Chondrocyte (in vitro differentiated cells): ENCODE data around the gene GPX1. TPM values are rescaled to one million over a fixed set of nuclear protein-coding genes. Genes with fewer than 3 reads are reported as not detected.
A peak's percentile ranks its signal among the peaks of the same experiment; 100 is the strongest.

Experiments used
- DNase-seq: peaks from one replicate; pipeline ENCODE4 v3.0.0; 2021; ENCODE audit warnings: mixed read lengths, low spot score
- H3K27ac Mint-ChIP-seq: one replicate; pipeline ENCODE4 v1.8.0; 2021; ENCODE audit warnings: mild to moderate bottlenecking, moderate library complexity, mixed read lengths; ENCODE audit not compliant: unreplicated experiment
- H3K27me3 Mint-ChIP-seq: 2 replicates; pipeline ENCODE4 v1.8.0; 2021; ENCODE audit warnings: low read depth, mixed read lengths
- H3K36me3 Mint-ChIP-seq: 2 replicates; pipeline ENCODE4 v1.8.0; 2021; ENCODE audit warnings: low read depth, mixed read lengths
- H3K4me1 Mint-ChIP-seq: 2 replicates; pipeline ENCODE4 v1.8.0; 2021; ENCODE audit warnings: low read depth, mild to moderate bottlenecking, mixed read lengths
- H3K4me3 Mint-ChIP-seq: one replicate; pipeline ENCODE4 v1.8.0; 2021; ENCODE audit warnings: mild to moderate bottlenecking, moderate library complexity, mixed read lengths; ENCODE audit not compliant: unreplicated experiment
- H3K9me3 Mint-ChIP-seq: 2 replicates; pipeline ENCODE4 v1.8.0; 2021; ENCODE audit warnings: low read depth, mixed read lengths
- total RNA-seq: library from RNA; stranded (reverse); gene quantifications from 3 replicates; pipeline ENCODE4 v1.2.1, GENCODE V29; 2021
- TF ChIP-seq, protein P1 (sequence below): fragments of 200-600 bp; sonication (generic); IDR thresholded peaks from 2 replicates; pipeline ENCODE4 v1.5.0; 2021; ENCODE audit warnings: antibody characterized with exemption, mild to moderate bottlenecking, moderate library complexity

GPX1 gene
- total RNA-seq, 1 donor from 2014 or later = 92.6 TPM

DNA sequence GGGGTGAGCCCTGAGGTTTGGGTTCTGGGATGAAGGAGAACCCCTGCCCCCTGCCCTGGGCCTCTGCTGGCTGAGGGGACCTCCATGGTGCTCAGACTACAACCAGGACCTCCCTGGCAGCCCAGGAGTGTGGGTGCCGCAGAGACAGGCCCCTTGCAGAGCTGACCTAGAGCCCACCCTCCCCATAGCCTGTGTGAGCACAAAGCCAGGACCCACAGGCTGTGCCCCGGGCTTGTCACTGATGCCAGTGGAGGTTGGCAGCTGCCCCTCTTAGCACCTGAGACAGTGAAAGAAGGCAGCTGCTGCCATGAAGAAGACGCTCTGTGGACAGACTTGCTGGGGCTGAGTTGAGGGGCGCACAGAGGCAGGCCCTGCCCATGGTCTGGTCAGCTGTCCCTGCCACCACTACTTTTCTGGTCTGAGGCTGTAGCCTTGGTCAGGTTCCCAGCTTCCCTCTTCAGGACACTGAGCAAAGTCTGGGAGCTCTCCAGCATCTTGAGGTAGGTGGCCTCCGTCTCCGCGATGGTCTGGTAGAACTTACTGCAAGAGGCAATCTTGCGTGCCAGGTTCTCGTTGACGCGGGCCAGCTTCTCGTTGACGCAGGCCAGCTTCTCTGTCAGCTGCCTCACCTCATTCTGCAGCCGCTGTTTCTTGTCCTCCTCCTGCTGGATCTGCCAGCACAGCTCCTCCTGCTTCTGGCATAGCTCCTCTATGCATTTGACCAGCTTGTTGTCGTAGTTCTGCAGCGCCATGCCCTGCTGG lies 41.3 kb downstream of the GPX1 start:
- Mint-ChIP-seq H3K4me1 (peaks cover 20% of the 10 kb centered on the region), H3K4me3 (no peak overlapping the region), H3K36me3 (peaks cover 25% of the 10 kb centered on the region), H3K9me3 (no peaks in the 10 kb centered on the region), H3K27me3 (no peaks in the 10 kb centered on the region), H3K27ac (no peak overlapping the region)
- DNase-seq = no peak
- TF ChIP-seq, protein P1, sequence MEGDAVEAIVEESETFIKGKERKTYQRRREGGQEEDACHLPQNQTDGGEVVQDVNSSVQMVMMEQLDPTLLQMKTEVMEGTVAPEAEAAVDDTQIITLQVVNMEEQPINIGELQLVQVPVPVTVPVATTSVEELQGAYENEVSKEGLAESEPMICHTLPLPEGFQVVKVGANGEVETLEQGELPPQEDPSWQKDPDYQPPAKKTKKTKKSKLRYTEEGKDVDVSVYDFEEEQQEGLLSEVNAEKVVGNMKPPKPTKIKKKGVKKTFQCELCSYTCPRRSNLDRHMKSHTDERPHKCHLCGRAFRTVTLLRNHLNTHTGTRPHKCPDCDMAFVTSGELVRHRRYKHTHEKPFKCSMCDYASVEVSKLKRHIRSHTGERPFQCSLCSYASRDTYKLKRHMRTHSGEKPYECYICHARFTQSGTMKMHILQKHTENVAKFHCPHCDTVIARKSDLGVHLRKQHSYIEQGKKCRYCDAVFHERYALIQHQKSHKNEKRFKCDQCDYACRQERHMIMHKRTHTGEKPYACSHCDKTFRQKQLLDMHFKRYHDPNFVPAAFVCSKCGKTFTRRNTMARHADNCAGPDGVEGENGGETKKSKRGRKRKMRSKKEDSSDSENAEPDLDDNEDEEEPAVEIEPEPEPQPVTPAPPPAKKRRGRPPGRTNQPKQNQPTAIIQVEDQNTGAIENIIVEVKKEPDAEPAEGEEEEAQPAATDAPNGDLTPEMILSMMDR = no peak

DNA sequence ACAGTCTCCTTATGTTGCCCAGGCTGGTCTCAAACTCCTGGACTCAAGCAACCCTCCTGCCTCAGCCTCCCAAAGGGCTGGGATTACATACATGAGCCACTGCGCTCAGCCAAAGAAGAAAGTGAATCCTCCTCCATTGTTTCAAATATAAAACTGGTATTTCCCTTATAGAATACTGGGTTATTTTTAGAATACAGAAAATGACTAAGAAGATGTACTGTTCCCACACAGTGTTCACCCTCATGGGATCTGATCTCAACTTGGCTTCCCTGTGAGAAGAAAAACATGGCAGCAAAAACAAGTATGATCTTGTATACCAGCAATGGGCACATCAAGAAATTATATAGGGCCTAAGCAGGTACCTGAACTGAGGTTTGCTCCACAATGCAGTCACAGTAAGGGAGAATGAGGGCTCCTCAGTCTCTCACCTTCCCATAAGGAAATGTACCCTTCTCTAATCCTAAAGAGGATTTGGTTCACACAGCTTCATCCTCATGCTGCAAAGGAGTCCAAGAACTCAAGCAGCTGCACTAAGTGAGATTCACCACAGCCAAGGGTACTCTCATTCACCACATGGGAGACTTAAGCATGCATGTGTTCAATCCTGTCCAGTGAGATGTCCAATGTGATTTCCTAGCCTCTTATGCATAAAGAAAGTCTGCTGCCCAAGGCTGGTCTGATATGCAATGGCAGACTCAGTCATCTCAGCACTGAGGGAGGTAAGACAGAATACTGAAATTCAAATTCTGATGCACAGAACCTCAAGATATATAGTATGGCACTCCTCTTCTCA lies 44.1 kb downstream of the GPX1 start:
- peak overlapping the region; percentile 96 for H3K27ac Mint-ChIP-seq
- peaks cover 23% of the 10 kb centered on the region for H3K36me3 Mint-ChIP-seq
- TF ChIP-seq, protein P1 = no peak
- no peaks in the 10 kb centered on the region for H3K9me3 Mint-ChIP-seq
- peaks cover 16% of the 10 kb centered on the region for H3K4me1 Mint-ChIP-seq
- no peak overlapping the region for H3K4me3 Mint-ChIP-seq
- no peaks in the 10 kb centered on the region for H3K27me3 Mint-ChIP-seq
- DNase-seq = no peak

DNA sequence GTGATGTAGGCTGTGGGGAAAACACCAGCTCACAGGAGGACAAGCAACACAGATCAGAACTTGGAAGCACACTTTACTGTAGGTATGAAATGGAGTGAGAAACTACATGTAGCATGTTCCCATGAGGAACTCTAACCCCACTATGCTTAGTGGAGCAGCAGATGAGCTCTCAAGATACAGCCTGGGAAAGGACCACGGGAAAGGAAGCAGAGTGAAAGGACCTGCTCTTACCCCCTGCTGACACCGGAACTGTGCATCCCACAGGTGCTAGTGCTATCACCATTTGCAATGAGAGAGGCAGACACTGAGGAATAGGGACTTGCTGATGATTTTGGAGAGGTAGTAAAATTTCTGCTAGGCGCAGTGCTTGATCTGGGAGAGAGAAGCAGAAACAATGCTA lies 46.9 kb downstream of the GPX1 start:
- TF ChIP-seq, protein P1 = no peak
- H3K4me3 Mint-ChIP-seq = no peak overlapping the region
- no peak for DNase-seq
- H3K27ac Mint-ChIP-seq = no peak overlapping the region
- no peaks in the 10 kb centered on the region for H3K27me3 Mint-ChIP-seq
- peaks cover 16% of the 10 kb centered on the region for H3K4me1 Mint-ChIP-seq
- peaks cover 25% of the 10 kb centered on the region for H3K36me3 Mint-ChIP-seq
- H3K9me3 Mint-ChIP-seq = no peaks in the 10 kb centered on the region

DNA sequence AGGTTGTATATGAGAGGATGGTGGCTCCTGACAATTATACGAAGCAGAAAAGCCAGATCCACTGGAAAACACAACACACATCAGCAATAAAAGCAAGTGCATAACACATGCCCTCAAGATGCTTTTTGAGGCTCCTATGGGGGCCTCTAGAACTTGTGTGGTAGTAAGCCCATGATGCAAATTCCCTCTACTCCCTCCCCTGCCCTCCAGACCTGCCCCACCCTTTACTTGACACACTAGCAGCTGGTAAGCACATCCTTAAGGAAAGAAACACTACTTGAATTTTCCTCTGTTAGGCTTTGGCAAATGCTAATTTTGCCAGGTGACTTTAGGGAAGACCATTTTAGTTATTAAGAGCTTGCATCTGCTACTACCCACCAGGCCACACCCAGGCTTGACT lies 47.5 kb downstream of the GPX1 start:
- Mint-ChIP-seq H3K36me3 (peaks cover 25% of the 10 kb centered on the region), H3K4me1 (peaks cover 16% of the 10 kb centered on the region), H3K9me3 (no peaks in the 10 kb centered on the region), H3K27me3 (no peaks in the 10 kb centered on the region), H3K4me3 (no peak overlapping the region), H3K27ac (no peak overlapping the region)
- DNase-seq = no peak
- TF ChIP-seq, protein P1 = no peak

Other genes with a start within 250 kb of the GPX1 start
- gene USP19, start 237.5 kb downstream of the GPX1 start, total RNA-seq = 34.2 to 43.4 TPM (median 35.6 TPM) in 3 replicates
- gene LAMB2, start 225.3 kb downstream of the GPX1 start, total RNA-seq = 824 to 1,096 TPM (median 1,075 TPM) in 3 replicates
- 18.1 to 19.4 TPM (median 18.7 TPM) in 3 replicates for gene CCDC71, start 192.0 kb downstream of the GPX1 start, total RNA-seq
- gene KLHDC8B, start 186.8 kb downstream of the GPX1 start, total RNA-seq = 15.6 to 40.8 TPM (median 35.1 TPM) in 3 replicates
- gene C3orf62, start 81.1 kb downstream of the GPX1 start, total RNA-seq = 4.6 to 7.3 TPM (median 6.9 TPM) in 3 replicates
- 31.6 to 41.0 TPM (median 31.9 TPM) in 3 replicates for gene USP4, start 18.3 kb downstream of the GPX1 start, total RNA-seq
- 625 to 643 TPM (median 626 TPM) in 3 replicates for gene RHOA, start 53.6 kb upstream of the GPX1 start, total RNA-seq
- 22.5 to 54.8 TPM (median 23.4 TPM) in 3 replicates for gene TCTA, start 54.1 kb upstream of the GPX1 start, total RNA-seq
- gene AMT, start 64.1 kb upstream of the GPX1 start, total RNA-seq = 4.8 to 6.1 TPM (median 6.0 TPM) in 3 replicates
- gene NICN1, start 71.0 kb upstream of the GPX1 start, total RNA-seq = 20.0 to 25.8 TPM (median 23.8 TPM) in 3 replicates
- 147 to 156 TPM (median 149 TPM) in 3 replicates for gene DAG1, start 111.9 kb upstream of the GPX1 start, total RNA-seq
- 0.77 to 0.82 TPM (median 0.77 TPM) in 3 replicates for gene BSN, start 196.1 kb upstream of the GPX1 start, total RNA-seq